ENCODE data around the gene LRRK1.

GRCh38 chr15:101020451-101020850, 101.3 kb downstream of the LRRK1 start:
- TF ChIP-seq CTCF (IDR thresholded peaks at IDR 0.05) (no peak), POLR2AphosphoS5 (IDR thresholded peaks at IDR 0.05) (no peak), POLR2A (IDR thresholded peaks at IDR 0.05) (no peak)

Data from prostate gland (tissue), 2 donors.